Immature natural killer cell (primary cell): ENCODE results near the gene DLGAP4. TPM values are rescaled to one million over a fixed set of nuclear protein-coding genes. Genes with fewer than 3 reads are reported as not detected.

ENCODE experiments used
- DNase-seq, 3 donors: peaks; one replicate each; pipeline ENCODE4 v3.0.0; 2022; ENCODE audit warnings: mixed read lengths in 1 of 3
- H3K27ac Mint-ChIP-seq, 6 donors: one replicate each; pipeline ENCODE4 v1.8.0; 2020; ENCODE audit warnings: mixed read lengths in 6 of 6, mild to moderate bottlenecking in 5 of 6, inconsistent platforms in 4 of 6, moderate library complexity in 3 of 6
- H3K27me3 Mint-ChIP-seq, 3 donors: one replicate each; pipeline ENCODE4 v1.8.0; 2020 to 2021; ENCODE audit warnings: low read depth in 3 of 3, mild to moderate bottlenecking in 3 of 3, mixed read lengths in 3 of 3, moderate library complexity in 3 of 3, inconsistent platforms in 1 of 3
- H3K36me3 Mint-ChIP-seq, 3 donors: one replicate each; pipeline ENCODE4 v1.8.0; 2020; ENCODE audit warnings: mixed read lengths in 3 of 3, inconsistent platforms in 2 of 3, mild to moderate bottlenecking in 2 of 3
- H3K4me1 Mint-ChIP-seq, 2 donors: one replicate each; pipeline ENCODE4 v1.8.0; 2020; ENCODE audit warnings: inconsistent platforms in 2 of 2, mild to moderate bottlenecking in 2 of 2, mixed read lengths in 2 of 2, moderate library complexity in 1 of 2
- H3K4me3 Mint-ChIP-seq, 5 donors: one replicate each; pipeline ENCODE4 v1.8.0; 2020; ENCODE audit warnings: mild to moderate bottlenecking in 5 of 5, mixed read lengths in 5 of 5, inconsistent platforms in 3 of 5, moderate library complexity in 3 of 5
- H3K9me3 Mint-ChIP-seq, 6 donors: one replicate each; pipeline ENCODE4 v1.8.0; 2020; ENCODE audit warnings: mild to moderate bottlenecking in 6 of 6, mixed read lengths in 6 of 6, inconsistent platforms in 4 of 6, moderate library complexity in 3 of 6
- polyA plus RNA-seq, 3 donors: library from polyadenylated mRNA; unstranded; fragments of 300-500 nt; fragmentation: Illumina TruSeq; gene quantifications; one replicate each; pipeline ENCODE4 v1.2.3, GENCODE V29; 2021

Gene DLGAP4
- polyA plus RNA-seq, 3 donors from 2014 or later = 9.0 to 29.0 (median 12.6) TPM

- no peak overlapping the region for H3K27ac Mint-ChIP-seq
- peaks cover 1 to 15% (median 9%) of the 10 kb centered on the region in 3 donors for H3K27me3 Mint-ChIP-seq
- H3K9me3 Mint-ChIP-seq = no peaks in the 10 kb centered on the region
- no peaks in the 10 kb centered on the region for H3K36me3 Mint-ChIP-seq
- no peak for DNase-seq
- no peaks in the 10 kb centered on the region for H3K4me1 Mint-ChIP-seq
- H3K4me3 Mint-ChIP-seq = no peak overlapping the region
Observed at GRCh38 chr20:36391955-36392354, 85.8 kb downstream of the DLGAP4 start.

- H3K4me3 Mint-ChIP-seq = no peak overlapping the region
- H3K27me3 Mint-ChIP-seq = peaks cover 1 to 16% (median 7%) of the 10 kb centered on the region in 3 donors
- H3K4me1 Mint-ChIP-seq = no peaks in the 10 kb centered on the region
- no peak overlapping the region for H3K27ac Mint-ChIP-seq
- H3K9me3 Mint-ChIP-seq = no peaks in the 10 kb centered on the region
- DNase-seq = no peak
- no peaks in the 10 kb centered on the region for H3K36me3 Mint-ChIP-seq
Observed at GRCh38 chr20:36392989-36393388, 86.8 kb downstream of the DLGAP4 start.

DNA sequence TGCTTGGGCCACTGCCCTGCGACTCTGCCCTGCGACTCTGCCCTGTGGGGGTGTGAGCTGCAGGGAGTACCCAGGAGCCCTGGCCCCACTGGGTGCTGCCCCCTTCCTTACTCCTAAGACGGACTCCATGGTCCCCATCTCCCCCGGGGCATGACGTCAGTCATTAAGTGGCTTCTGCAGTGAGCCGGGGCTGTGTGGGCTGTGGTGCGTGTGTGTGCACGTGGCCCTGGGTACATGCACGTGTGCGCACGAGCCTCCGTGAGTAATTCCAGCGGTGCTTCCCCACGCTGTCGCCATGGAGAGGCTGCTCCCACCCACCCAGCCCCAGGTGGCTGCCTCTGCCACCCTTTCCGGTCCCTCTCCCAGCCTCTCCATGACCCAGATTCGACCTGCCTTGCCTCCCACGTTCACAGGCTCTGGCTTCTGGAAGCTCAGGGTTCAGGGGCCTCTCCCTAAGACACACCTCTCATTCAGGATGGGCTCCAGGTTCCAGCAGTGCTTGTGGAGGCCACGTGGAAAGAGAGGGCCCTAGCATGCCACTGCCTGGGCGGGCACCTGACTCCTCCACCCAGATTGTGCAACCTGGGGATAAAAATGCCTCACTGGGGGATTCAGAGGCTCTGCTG, 88.3 kb downstream of the DLGAP4 start:
- no peak for DNase-seq
- H3K36me3 Mint-ChIP-seq = no peaks in the 10 kb centered on the region
- H3K9me3 Mint-ChIP-seq = no peaks in the 10 kb centered on the region
- no peaks in the 10 kb centered on the region for H3K4me1 Mint-ChIP-seq
- H3K4me3 Mint-ChIP-seq = no peak overlapping the region
- H3K27ac Mint-ChIP-seq = no peak overlapping the region
- peaks cover 0 to 17% (median 4%) of the 10 kb centered on the region in 3 donors for H3K27me3 Mint-ChIP-seq

GRCh38 chr20:36396340-36396739, 90.2 kb downstream of the DLGAP4 start:
- Mint-ChIP-seq H3K27ac (peak overlapping the region in 2 of 6 donors; percentile 2 to 32), H3K27me3 (peaks cover 4 to 17% (median 6%) of the 10 kb centered on the region in 3 donors), H3K9me3 (no peaks in the 10 kb centered on the region), H3K36me3 (no peaks in the 10 kb centered on the region), H3K4me1 (no peaks in the 10 kb centered on the region), H3K4me3 (no peak overlapping the region)
- DNase-seq = no peak

DNA sequence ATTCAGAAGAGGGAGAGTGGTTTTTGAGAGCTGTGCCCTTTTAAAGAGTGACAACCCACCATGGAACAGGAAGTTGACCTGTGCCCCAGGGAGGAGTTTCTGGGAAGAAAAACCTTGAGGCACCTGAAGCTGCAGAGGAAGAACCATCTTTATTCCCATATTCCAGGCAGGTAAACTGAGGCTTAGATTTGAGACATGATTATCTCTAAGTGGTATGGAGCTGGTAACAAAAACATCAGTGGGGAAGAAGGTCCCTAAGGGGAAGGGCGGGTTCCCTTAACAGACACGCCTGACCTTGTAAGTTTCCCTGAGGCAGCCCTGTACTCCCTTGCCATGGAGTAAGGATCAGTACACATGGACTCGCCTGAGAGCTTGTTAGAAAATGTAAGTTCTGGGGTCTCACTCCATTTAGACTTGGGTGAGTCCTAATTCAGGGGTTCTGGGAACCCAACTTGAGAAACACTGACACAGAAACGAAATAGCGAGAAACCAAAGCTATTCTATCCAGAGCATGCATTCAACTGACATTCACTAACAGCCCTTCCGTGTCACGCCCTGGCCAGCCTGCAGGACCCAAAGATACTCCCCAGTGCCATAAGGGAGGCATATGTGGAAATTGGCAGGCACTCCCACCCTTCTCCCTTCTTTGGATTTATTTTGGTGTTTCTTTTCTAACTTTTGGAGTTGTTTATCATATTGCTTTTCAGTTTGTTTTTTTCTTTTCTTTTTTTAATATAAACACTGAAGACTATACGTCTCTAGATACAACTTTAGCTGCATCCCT, 90.9 kb downstream of the DLGAP4 start:
- Mint-ChIP-seq H3K27ac (no peak overlapping the region), H3K27me3 (peaks cover 4 to 16% (median 7%) of the 10 kb centered on the region in 3 donors), H3K4me1 (no peaks in the 10 kb centered on the region), H3K36me3 (no peaks in the 10 kb centered on the region), H3K9me3 (peaks cover 0 to 3% (median 0%) of the 10 kb centered on the region in 6 donors), H3K4me3 (no peak overlapping the region)
- DNase-seq = no peak

DNA sequence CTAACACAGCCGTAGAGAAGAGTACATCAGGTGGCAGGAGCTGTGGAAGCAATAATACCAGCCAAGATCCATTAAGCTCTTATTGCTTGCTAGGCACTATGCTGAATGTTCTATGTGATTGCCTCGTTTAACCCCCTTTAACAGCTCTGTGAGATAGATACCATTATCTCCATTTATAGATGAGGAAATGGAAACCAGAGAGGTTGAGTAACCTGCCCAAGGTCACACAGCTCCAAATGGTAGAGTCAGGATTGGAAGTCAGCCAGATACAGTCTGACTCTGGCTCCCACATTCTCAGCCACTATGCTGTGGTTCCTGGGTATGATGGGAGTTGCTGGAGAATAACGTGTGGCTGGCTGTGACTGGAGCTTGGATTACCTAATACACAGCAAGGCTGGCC, 92.4 kb downstream of the DLGAP4 start:
- DNase-seq = no peak
- no peak overlapping the region for H3K4me3 Mint-ChIP-seq
- H3K4me1 Mint-ChIP-seq = no peaks in the 10 kb centered on the region
- H3K27me3 Mint-ChIP-seq = peaks cover 5 to 12% (median 10%) of the 10 kb centered on the region in 3 donors
- no peaks in the 10 kb centered on the region for H3K36me3 Mint-ChIP-seq
- peaks cover 0 to 3% (median 0%) of the 10 kb centered on the region in 6 donors for H3K9me3 Mint-ChIP-seq
- H3K27ac Mint-ChIP-seq = no peak overlapping the region

DNA sequence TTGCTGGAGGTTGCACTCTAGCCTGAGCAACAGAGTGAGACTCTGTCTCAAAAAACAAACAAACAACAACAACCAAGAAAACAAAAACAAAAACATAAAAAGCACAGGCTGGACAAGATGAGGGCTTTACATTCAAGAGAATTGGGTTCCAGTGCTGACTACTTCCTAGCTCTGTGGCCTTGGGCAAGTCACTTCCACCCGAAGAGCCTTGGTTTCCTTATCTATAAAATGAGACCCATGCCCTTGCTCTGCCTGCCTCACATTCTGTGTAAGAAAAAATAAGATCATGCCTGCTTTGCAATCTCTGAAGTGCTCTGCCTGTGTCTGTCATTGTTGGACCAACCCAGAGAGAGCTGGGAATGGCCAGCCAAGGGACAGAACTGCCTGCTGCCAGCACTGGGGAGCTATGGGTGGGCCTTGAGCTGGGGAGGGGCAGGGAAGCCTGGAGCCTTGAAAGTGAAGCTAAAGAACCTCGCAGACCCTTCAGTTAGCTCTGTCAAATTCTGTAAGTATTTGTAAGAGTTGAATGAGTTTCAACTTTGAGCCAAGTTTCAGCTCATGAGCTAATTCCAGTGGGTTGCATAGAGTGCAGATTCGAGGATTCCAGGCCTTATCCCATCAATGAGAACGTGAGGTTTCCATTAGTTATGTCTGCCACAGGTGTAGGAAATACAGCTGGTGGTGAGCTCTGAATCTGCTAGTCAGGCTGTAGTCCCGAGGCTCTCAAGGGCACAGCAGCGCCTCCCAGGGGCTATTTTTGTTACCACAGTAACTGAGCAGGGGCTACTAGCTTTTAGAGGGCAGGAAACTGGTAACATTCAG, 93.2 kb downstream of the DLGAP4 start:
- Mint-ChIP-seq H3K4me3 (no peak overlapping the region), H3K9me3 (peaks cover 0 to 3% (median 0%) of the 10 kb centered on the region in 6 donors), H3K36me3 (no peaks in the 10 kb centered on the region), H3K4me1 (no peaks in the 10 kb centered on the region), H3K27ac (no peak overlapping the region), H3K27me3 (peaks cover 5 to 12% (median 10%) of the 10 kb centered on the region in 3 donors)
- DNase-seq = peak in 1 of 3 donors; percentile 4

DNA sequence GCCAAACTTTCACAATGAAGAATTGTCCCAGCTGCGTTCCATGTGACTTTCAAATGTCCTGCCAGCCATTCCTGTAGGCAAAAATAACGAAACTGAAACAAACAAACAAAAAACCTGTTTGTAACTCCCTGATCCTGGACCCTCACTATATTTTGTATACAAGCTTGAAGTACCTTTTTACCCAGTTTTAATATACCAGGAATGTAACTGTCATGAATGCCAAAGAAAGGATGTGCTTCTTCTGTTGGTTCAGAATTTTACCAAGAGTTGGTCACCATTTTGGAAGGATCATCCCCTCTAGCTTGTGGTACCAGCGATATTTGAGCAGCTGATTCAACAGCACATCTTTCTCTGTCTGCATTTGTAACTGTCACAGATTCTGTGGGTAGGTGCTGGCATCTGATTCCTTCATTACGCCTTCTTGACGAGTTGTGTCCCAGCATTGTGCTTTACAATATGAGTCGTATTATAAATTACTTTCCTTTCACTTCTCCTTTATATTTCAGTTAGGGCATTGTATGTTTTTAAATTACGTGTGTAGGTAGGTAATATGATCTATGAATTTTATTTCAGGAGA, 93.9 kb downstream of the DLGAP4 start:
- H3K27me3 Mint-ChIP-seq = peaks cover 5 to 10% (median 9%) of the 10 kb centered on the region in 3 donors
- DNase-seq = no peak
- H3K9me3 Mint-ChIP-seq = peaks cover 0 to 3% (median 0%) of the 10 kb centered on the region in 6 donors
- H3K4me3 Mint-ChIP-seq = no peak overlapping the region
- no peaks in the 10 kb centered on the region for H3K4me1 Mint-ChIP-seq
- H3K27ac Mint-ChIP-seq = no peak overlapping the region
- H3K36me3 Mint-ChIP-seq = no peaks in the 10 kb centered on the region

DNA sequence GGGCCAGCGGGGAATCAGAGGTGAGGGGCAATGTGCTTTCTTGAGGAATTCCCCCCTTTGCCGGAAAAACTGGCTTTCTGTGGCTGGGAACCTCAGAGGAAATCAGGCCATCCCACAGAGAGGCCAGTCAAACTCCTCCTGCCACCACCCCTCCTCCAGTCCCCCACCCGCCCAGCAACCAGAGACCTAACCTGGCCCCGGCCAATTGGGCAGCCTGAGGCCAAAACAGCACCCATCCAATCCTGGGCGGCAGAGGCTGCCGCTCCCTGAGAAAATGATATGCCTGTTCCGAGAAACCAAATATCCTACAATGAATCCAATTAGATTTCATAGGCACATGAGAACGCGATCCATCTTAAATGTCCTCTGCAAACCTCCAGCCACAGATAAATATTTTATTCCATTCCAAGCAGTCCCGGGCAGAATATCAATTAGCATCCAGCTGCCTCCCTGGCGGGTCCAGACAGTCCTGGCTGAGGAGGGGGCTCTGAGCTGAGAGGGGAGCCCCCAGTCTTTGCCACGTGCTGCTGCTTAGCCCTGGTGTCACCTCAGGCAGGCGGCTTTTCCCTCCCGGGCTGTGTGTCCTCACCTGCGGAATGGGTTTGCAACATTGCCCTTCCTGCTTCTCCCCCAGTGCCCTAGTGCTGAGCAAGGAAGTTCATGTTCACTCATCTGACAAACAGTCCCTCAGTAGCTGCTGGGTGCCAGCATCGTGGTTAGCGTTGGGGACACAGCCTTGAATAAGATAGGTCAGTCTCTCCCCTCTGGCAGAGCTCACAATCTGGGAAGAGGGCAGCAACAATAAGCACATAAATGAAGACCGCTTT, 95.0 kb downstream of the DLGAP4 start:
- DNase-seq = no peak
- H3K27ac Mint-ChIP-seq = no peak overlapping the region
- H3K27me3 Mint-ChIP-seq = peaks cover 5 to 10% (median 9%) of the 10 kb centered on the region in 3 donors
- no peaks in the 10 kb centered on the region for H3K4me1 Mint-ChIP-seq
- H3K4me3 Mint-ChIP-seq = no peak overlapping the region
- H3K9me3 Mint-ChIP-seq = peaks cover 0 to 3% (median 0%) of the 10 kb centered on the region in 6 donors
- H3K36me3 Mint-ChIP-seq = no peaks in the 10 kb centered on the region

DNA sequence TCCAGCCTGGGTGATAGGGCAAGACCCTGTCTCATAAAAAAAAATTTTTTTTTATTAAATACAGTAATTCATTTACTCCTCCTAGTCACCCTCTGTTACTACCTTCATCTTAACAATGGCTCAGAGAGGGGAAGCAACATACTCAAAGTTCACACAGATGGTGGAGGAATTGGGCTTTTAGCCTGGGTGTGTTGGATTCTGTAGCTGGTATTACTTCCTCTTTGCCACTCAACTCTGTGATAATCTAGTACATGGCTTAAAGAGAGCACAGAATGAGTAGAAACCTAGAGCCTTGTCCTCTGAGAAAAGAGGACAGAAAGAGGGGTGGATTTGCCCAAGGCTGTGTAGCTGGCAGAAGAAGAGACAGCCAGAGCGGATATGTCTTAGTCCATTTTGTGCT, 96.6 kb downstream of the DLGAP4 start:
- H3K27ac Mint-ChIP-seq = peak overlapping the region in 1 of 6 donors; percentile 35
- H3K9me3 Mint-ChIP-seq = peaks cover 0 to 3% (median 0%) of the 10 kb centered on the region in 6 donors
- DNase-seq = no peak
- no peaks in the 10 kb centered on the region for H3K36me3 Mint-ChIP-seq
- peaks cover 5 to 9% (median 9%) of the 10 kb centered on the region in 3 donors for H3K27me3 Mint-ChIP-seq
- no peaks in the 10 kb centered on the region for H3K4me1 Mint-ChIP-seq
- H3K4me3 Mint-ChIP-seq = no peak overlapping the region

DNA sequence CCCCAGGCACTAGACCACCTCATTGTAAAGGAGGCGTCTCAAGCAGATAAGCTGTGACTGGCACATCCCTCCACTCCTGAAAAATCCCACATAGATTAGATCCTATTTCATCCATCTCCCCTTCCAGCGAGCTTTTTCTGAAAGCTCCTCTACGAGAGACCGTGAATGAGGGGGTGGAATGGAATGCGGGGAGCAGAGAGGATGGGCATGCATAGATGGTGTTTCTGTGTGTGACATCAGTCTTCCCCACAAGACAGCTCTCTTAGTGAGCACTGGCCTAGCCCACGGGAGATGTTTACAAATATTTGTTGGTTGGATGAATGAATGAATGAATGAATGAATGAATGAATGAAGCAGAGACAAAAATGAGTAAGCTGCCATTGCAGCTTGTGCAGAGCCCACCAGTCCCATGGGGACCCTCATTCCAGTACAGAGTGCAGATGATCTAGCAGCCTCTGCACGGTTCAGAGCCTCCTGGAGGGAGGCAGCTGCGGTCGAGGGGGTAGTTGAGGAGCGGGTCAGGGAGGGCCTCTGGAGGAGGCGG, 98.4 kb downstream of the DLGAP4 start:
- H3K27me3 Mint-ChIP-seq = peaks cover 3 to 9% (median 5%) of the 10 kb centered on the region in 3 donors

DNA sequence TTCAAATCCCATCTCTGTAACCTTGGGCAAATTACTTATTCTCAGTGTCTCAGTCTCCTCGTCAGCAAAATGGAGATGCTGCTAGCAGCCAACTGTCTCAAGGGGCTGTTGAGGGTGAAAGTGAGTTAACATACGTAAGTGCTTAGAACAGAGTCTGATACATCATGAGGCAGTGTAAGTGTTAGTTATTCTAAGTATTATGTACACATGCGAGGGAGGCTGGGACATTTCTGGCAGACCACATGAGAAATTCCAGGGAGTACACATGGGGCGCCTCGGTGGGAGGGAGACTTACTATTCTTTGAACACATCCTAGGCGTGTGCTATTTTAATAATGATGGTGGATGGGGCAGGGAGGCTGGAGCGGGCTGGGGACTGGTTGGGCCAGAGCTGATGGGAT, 99.1 kb downstream of the DLGAP4 start:
- Mint-ChIP-seq H3K36me3 (no peaks in the 10 kb centered on the region), H3K27ac (no peak overlapping the region), H3K4me3 (no peak overlapping the region), H3K4me1 (no peaks in the 10 kb centered on the region), H3K27me3 (peaks cover 3 to 9% (median 5%) of the 10 kb centered on the region in 3 donors), H3K9me3 (peaks cover 0 to 3% (median 0%) of the 10 kb centered on the region in 6 donors)
- no peak for DNase-seq

More for the DNA sequence above, 98.4 kb downstream of the DLGAP4 start:
- H3K27ac Mint-ChIP-seq = no peak overlapping the region
- H3K4me3 Mint-ChIP-seq = no peak overlapping the region
- peaks cover 0 to 3% (median 0%) of the 10 kb centered on the region in 6 donors for H3K9me3 Mint-ChIP-seq
- no peaks in the 10 kb centered on the region for H3K36me3 Mint-ChIP-seq
- no peak for DNase-seq
- no peaks in the 10 kb centered on the region for H3K4me1 Mint-ChIP-seq
